IPS-20b (cell line): ENCODE results near the gene CEMP1.
A peak's percentile ranks its signal among the peaks of the same experiment; 100 is the strongest.

Source experiments
- H3K27ac ChIP-seq: one replicate; pipeline ENCODE4 v1.5.1; 2013; ENCODE audit warnings: low read length
- H3K27me3 ChIP-seq: 2 replicates; pipeline ENCODE4 v1.6.1; 2013; ENCODE audit warnings: mild to moderate bottlenecking, low read length, inconsistent platforms; ENCODE audit not compliant: insufficient read depth
- H3K36me3 ChIP-seq: 2 replicates; pipeline ENCODE4 v1.6.1; 2013; ENCODE audit warnings: low read depth, mild to moderate bottlenecking, inconsistent platforms, low read length, moderate library complexity; ENCODE audit not compliant: insufficient read depth
- H3K4me1 ChIP-seq: 2 replicates; pipeline ENCODE4 v1.6.1; 2013; ENCODE audit warnings: mild to moderate bottlenecking, control low read depth, inconsistent platforms, low read length, moderate library complexity; ENCODE audit not compliant: insufficient read depth
- H3K4me3 ChIP-seq: 2 replicates; pipeline ENCODE4 v1.5.1; 2013; ENCODE audit warnings: mild to moderate bottlenecking, low read length, inconsistent platforms
- H3K9ac ChIP-seq: 2 replicates; pipeline ENCODE4 v1.6.1; 2013; ENCODE audit warnings: low read depth, mild to moderate bottlenecking, inconsistent platforms, low read length, moderate library complexity
- H3K9me3 ChIP-seq: 2 replicates; pipeline ENCODE4 v1.6.1; 2013; ENCODE audit warnings: mild to moderate bottlenecking, low read depth, low read length, inconsistent platforms; ENCODE audit not compliant: insufficient read depth

The CEMP1 gene

GRCh38 chr16:2507665-2508064, 23.5 kb downstream of the CEMP1 start:
- Histone ChIP-seq H3K9me3 (no peaks in the 10 kb centered on the region), H3K27me3 (peaks cover 5% of the 10 kb centered on the region; the same call in 1 of the 2 replicates), H3K4me3 (no peak overlapping the region), H3K36me3 (no peaks in the 10 kb centered on the region), H3K4me1 (peaks cover 2% of the 10 kb centered on the region; the same call in 1 of the 2 replicates), H3K9ac (no peak overlapping the region), H3K27ac (no peak overlapping the region)

GRCh38 chr16:2507052-2507659, 24.1 kb downstream of the CEMP1 start:
- no peaks in the 10 kb centered on the region; the same call in 1 of the 2 replicates for H3K4me1 ChIP-seq
- no peaks in the 10 kb centered on the region; the same call in 1 of the 2 replicates for H3K27me3 ChIP-seq
- no peak overlapping the region for H3K4me3 ChIP-seq
- no peaks in the 10 kb centered on the region for H3K36me3 ChIP-seq
- H3K9me3 ChIP-seq: no peaks in the 10 kb centered on the region
- H3K9ac ChIP-seq: no peak overlapping the region
- H3K27ac ChIP-seq: no peak overlapping the region

DNA sequence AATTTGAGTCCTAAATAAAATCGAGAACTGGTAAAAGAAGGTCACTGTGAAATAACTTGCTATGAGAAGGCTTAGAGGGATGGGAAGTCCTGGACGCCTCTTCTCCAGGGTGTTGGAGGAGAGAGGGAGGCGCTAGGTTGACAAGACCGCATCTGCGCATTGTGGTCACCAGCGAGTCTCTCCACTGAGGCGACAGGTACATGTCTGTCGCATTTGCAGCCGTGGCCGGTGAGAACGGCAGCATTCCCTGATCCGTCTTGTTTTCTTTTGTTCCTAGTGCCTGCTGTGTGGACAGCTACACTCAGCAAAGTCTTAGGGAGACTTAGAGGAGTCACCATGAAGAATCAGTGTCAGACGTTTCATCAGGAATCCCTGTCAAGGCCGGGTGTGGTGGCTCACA, 25.5 kb downstream of the CEMP1 start:
- Histone ChIP-seq H3K4me3 (no peak overlapping the region), H3K9ac (no peak overlapping the region), H3K27me3 (no peaks in the 10 kb centered on the region), H3K4me1 (peaks cover 4% of the 10 kb centered on the region; the same call in 1 of the 2 replicates), H3K9me3 (no peaks in the 10 kb centered on the region), H3K36me3 (no peaks in the 10 kb centered on the region), H3K27ac (no peak overlapping the region)

DNA sequence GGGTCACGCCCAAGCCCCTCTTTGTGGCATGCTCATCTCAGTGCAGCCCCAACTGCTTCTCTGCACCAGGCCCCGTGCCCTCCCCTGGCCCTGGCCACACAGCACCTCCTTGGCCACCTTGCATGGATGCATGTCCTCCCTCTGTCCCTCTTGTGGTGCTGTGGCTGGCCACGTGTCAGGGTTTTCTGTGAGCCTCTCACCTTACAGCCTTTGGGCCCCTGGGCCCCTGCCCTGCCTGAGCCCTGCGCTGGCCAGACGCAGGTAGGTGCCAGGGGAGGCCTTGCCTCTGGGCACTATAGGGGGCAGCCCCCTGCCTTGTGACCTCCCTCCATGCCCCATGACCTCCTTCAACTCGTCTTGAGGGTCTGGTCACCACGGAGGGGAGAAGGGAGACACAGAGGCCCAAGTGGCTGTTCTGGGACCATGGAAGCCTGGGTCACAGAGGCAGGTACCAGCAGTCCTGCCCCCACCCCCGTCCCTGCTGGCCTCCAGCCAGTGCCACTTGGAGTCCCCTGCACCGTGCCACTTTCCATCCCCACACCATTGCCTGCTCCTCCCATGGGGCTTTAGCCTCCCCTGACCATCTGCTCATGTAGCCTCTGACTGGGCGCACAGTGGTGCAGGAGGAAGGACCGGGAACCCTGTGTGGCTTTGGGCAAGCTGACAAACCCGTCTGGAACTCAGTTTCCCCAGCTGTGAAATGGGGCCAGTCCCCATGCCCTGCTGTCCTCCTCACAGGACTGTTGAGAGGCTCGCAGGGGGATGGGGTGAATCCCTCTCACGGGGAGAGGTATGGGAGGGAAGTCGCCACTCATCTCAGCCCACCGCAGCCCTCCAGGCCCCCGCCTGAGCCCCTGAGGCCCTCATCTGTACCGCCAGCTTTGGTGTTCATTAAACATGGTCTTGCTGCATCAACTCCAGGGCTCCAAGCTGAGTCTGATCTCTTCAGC, 29.0 kb downstream of the CEMP1 start:
- Histone ChIP-seq H3K4me3 (peak overlapping the region; percentile 68; the same call in 1 of the 2 replicates), H3K36me3 (0 out of 2 replicates have a peak, but pooled peaks cover 6% of the 10 kb centered on the region), H3K4me1 (peaks cover 4% of the 10 kb centered on the region; the same call in 1 of the 2 replicates), H3K27ac (no peak overlapping the region), H3K9ac (peak overlapping the region; percentile 49; the same call in 1 of the 2 replicates), H3K27me3 (no peaks in the 10 kb centered on the region), H3K9me3 (no peaks in the 10 kb centered on the region)

- Histone ChIP-seq H3K9ac (peak overlapping the region; percentile 49; the same call in 1 of the 2 replicates), H3K36me3 (0 out of 2 replicates have a peak, but pooled peaks cover 6% of the 10 kb centered on the region), H3K27me3 (no peaks in the 10 kb centered on the region), H3K4me1 (peaks cover 4% of the 10 kb centered on the region; the same call in 1 of the 2 replicates), H3K9me3 (no peaks in the 10 kb centered on the region), H3K4me3 (peak overlapping the region; percentile 68), H3K27ac (no peak overlapping the region)
Measured at GRCh38 chr16:2500918-2501750, 30.1 kb downstream of the CEMP1 start.

DNA sequence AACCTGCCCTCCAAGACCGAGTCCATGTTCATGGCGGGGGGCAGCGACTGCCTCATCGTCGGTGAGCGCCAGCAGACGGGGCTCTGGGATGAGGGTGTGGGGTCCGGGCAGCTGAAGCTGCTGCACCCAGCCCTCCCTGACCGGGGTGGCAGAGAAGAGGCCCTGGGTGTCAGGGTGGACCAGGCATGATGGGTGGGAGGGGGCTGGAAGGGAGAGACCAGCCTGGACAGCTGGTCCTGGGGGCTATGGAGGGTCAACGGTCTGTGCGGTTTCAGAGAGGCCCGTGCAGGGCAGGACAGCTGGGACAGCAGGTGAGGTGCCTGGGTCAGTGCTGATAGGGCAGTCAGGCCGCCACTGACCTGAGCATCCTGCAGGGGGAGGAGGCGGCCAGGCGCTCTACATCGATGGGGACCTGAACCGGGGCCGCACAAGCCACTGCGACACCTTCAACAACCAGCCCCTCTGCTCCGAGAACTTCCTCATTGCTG, 30.7 kb downstream of the CEMP1 start:
- Histone ChIP-seq H3K9me3 (no peaks in the 10 kb centered on the region), H3K27ac (no peak overlapping the region), H3K36me3 (0 out of 2 replicates have a peak, but pooled peaks cover 6% of the 10 kb centered on the region), H3K4me1 (peaks cover 4% of the 10 kb centered on the region; the same call in 1 of the 2 replicates), H3K27me3 (no peaks in the 10 kb centered on the region), H3K4me3 (no peak overlapping the region), H3K9ac (no peak overlapping the region)

DNA sequence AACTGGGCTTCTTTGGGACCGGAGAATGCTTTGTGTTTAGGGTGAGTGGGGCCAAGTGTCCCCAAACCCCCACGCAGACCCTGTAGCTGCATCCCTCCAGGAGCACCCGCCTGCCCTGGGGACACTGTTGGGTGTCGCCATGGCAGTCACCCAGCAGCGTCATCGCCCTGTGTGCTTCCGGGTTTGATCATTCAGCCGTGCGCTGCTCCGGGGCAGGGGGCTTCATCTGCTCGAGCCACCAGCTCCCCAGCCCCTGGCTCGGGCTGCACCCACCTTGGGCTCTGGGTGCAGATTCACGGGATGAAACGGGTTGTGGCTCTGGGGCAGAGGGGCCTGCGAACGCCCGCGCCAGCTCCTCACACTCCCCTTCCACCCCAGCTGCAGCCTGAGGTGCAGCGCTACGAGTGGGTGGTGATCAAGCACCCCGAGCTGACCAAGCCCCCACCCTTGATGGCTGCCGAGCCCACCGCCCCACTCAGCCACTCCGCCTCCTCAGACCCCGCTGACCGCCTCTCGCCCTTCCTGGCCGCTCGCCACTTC, 31.2 kb downstream of the CEMP1 start:
- H3K4me3 ChIP-seq: no peak overlapping the region
- H3K9ac ChIP-seq: no peak overlapping the region
- no peak overlapping the region for H3K27ac ChIP-seq
- H3K36me3 ChIP-seq: 0 out of 2 replicates have a peak, but pooled peaks cover 6% of the 10 kb centered on the region
- peaks cover 4% of the 10 kb centered on the region; the same call in 1 of the 2 replicates for H3K4me1 ChIP-seq
- H3K9me3 ChIP-seq: no peaks in the 10 kb centered on the region
- H3K27me3 ChIP-seq: no peaks in the 10 kb centered on the region

DNA sequence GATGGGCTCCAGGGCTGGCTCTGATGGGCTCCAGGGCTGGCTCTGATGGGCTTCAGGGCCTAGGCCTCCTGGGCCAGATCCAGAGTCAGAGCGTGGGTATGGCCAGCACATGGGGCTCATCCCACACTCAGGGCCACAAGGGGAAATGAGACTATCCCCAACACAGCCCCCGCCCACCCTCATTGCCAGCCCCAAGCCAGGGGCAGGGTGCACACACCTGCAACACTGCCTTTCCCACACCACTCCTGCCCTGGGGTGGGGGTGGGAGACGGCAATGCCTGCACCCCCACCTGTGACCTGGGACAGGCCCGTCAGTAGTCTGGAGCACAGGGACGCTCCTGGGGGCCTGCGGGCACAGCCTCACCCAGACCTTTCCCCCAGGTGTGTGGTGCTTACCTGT, 31.8 kb downstream of the CEMP1 start:
- Histone ChIP-seq H3K27ac (no peak overlapping the region), H3K36me3 (0 out of 2 replicates have a peak, but pooled peaks cover 6% of the 10 kb centered on the region), H3K9ac (no peak overlapping the region), H3K4me3 (no peak overlapping the region), H3K4me1 (peaks cover 4% of the 10 kb centered on the region; the same call in 1 of the 2 replicates), H3K27me3 (no peaks in the 10 kb centered on the region), H3K9me3 (no peaks in the 10 kb centered on the region)

DNA sequence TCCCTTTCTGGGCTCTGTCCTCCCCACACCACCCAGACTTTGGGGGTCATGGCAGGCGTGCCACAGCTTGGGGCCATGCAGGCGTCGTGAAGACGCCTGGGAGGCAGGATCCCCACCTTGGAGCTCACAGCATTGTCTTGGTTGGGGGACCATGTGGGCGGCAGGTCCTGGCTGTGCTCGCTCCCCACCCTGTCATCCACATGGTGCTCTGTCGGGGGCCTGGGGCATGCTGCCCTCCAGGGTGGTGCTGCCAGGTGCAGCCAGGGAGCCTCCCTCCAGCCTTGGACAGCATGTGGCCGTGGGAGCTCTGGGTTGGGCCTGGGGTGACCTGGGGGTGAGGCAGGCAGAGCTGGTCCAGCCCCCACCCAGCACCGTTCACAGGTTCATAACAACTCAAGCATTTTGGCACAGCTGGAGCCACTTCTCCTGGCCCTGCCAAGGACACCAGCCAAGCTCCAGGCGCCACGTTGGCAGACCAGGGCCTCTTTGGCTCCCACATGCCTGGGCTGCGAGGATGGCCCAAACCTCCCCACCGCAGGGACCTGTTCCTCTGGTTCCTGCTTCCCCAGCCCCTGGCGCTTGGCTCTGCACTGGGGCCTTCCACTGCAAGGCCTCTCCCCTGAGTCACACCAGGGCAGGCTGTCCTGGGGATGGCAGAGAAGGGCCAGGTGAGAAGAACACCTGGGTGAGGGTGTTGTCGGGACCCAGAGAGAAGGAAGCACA, 32.5 kb downstream of the CEMP1 start:
- no peak overlapping the region for H3K4me3 ChIP-seq
- H3K27ac ChIP-seq: no peak overlapping the region
- no peaks in the 10 kb centered on the region for H3K27me3 ChIP-seq
- no peak overlapping the region for H3K9ac ChIP-seq
- H3K36me3 ChIP-seq: 0 out of 2 replicates have a peak, but pooled peaks cover 6% of the 10 kb centered on the region
- H3K4me1 ChIP-seq: peaks cover 4% of the 10 kb centered on the region; the same call in 1 of the 2 replicates
- no peaks in the 10 kb centered on the region for H3K9me3 ChIP-seq

- no peaks in the 10 kb centered on the region for H3K9me3 ChIP-seq
Measured at GRCh38 chr16:2497695-2498484, 33.3 kb downstream of the CEMP1 start.

More at GRCh38 chr16:2497695-2498484, 33.3 kb downstream of the CEMP1 start:
- Histone ChIP-seq H3K27ac (no peak overlapping the region), H3K27me3 (no peaks in the 10 kb centered on the region), H3K4me3 (no peak overlapping the region), H3K36me3 (0 out of 2 replicates have a peak, but pooled peaks cover 6% of the 10 kb centered on the region), H3K4me1 (peaks cover 4% of the 10 kb centered on the region; the same call in 1 of the 2 replicates), H3K9ac (no peak overlapping the region)
